Measurements from ENCODE around the gene KIF5C.

The KIF5C gene

GRCh38 chr2:148902798-148903197, 27.8 kb downstream of the KIF5C start:
- no peak for TF ChIP-seq CTCF (IDR thresholded peaks at IDR 0.05)

DNA sequence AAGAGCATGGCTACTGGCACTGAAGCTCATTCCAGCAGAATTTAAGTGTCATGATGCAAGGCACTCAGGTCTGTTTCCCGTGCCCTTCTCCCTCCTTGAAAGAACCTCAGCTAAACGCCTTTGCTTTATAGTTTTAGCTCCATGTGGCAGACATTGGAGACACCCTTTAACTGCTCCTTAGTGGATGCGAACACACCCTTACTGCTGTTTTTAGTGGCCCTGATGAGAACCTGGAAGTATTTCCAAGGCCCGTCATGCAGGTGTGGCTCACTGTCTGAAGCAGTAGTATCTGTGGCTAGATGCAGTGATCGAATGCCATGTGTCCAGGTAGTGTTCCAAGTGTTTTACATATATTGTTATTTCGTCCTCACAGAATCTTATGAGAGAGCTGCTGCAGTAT, 28.3 kb downstream of the KIF5C start:
- TF ChIP-seq CTCF (IDR thresholded peaks at IDR 0.05): no peak

DNA sequence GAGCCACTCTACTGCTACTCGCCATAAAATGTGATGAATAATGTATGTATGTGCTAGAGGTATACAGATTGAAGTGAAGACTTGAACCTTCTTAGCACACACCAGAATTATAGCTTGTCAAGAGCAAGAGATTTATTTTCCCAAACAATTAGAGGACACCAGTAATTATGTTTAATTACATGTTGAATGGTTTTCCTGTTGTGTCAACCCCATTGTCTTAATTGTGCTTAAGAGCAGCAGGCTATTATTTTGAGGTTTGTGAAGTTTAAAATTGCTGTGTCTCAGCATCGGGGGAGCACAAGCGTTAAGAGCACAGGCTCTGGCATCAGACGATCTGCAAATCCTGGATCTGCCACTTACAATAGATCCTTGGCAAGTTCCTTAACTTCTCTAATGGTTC, 29.0 kb downstream of the KIF5C start:
- TF ChIP-seq CTCF (IDR thresholded peaks at IDR 0.05): no peak

- TF ChIP-seq CTCF (IDR thresholded peaks at IDR 0.05): no peak
Observed at GRCh38 chr2:148906124-148906523, 31.1 kb downstream of the KIF5C start.

GRCh38 chr2:148907085-148907785, 32.2 kb downstream of the KIF5C start:
- TF ChIP-seq CTCF (IDR thresholded peaks at IDR 0.05): no peak

- TF ChIP-seq CTCF (IDR thresholded peaks at IDR 0.05): no peak
Observed at GRCh38 chr2:148909114-148909513, 34.1 kb downstream of the KIF5C start.

DNA sequence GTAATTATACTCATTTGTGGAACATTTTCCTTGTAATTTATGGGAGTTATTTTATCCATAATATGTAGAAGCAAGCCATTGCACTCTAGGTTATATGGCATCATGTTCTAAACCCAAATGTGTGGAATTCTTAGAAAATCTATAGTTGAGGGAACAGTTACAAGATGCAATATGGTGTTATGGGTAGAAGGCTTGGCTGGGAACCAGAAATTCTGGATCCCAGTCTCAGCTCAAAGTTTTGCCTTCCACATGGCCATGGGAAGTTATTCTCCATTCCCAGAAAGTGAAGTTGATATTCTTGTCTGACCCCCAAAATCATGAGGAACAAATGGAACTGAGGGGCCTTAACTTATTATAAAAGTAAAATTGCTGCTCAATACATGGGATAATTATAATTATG, 38.0 kb downstream of the KIF5C start:
- TF ChIP-seq CTCF (IDR thresholded peaks at IDR 0.05): no peak

DNA sequence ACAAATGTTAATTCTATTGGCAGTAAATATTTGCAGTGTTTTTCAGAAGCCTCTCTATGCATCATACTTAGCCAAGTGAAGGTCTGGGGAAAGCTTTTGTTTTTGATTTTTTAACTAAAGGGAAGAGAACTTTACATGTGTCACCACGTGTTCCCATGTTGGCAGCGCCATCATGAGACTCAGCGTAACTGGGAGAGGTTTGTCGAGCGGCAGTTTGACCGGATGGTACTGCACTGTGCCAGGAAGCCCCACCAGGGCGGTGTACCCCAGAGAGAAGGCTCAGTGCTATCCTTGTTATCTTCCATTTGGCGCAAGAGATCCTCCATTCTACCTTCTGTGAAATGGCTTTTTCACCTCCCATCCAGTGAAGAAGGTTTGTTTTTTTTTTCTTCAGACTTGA, 38.5 kb downstream of the KIF5C start:
- no peak for TF ChIP-seq CTCF (IDR thresholded peaks at IDR 0.05)
